GM12878 (cell line): Measurements from ENCODE around the gene ARHGAP26.

Experiments used
- CTCF ChIP-seq, 3 experiments: IDR thresholded peaks in 2 of 3; conservative IDR thresholded peaks in 1 of 3; 2 replicates each; pipeline ENCODE4 v1.5.1; 2011; ENCODE audit warnings: low read depth in 3 of 3, low read length in 3 of 3, mild to moderate bottlenecking in 3 of 3, control low read depth in 2 of 3, moderate library complexity in 2 of 3, inconsistent platforms in 1 of 3, mixed read lengths in 1 of 3; ENCODE audit not compliant: control insufficient read depth in 2 of 3, insufficient read depth in 1 of 3; ENCODE audit errors: extremely low read depth in 1 of 3
- ETV6 ChIP-seq, 2 experiments: fragments of 450-650 bp in 1 of 2; IDR thresholded peaks in 1 of 2; conservative IDR thresholded peaks in 1 of 2; 2 replicates each; pipeline ENCODE4 v1.6.1; 2014; ENCODE audit warnings: antibody characterized with exemption in 1 of 2, borderline replicate concordance in 1 of 2, low read depth in 1 of 2, mild to moderate bottlenecking in 1 of 2, moderate library complexity in 1 of 2

- no peak for TF ChIP-seq ETV6 (conservative IDR thresholded peaks at IDR 0.05 in 1 of 2, IDR thresholded peaks at IDR 0.05 in 1 of 2; ENCODE audit: borderline replicate concordance in 1 of 2, low read depth in 1 of 2)
- TF ChIP-seq CTCF (IDR thresholded peaks at IDR 0.05 in 2 of 3, conservative IDR thresholded peaks at IDR 0.05 in 1 of 3; ENCODE audit: control insufficient read depth in 2 of 3, extremely low read depth in 1 of 3, insufficient read depth in 1 of 3, low read depth in 3 of 3, low read length in 3 of 3) = no peak
These were observed 55.9 kb downstream of the ARHGAP26 start for GRCh38 chr5:142826093-142826492.
